GM20431 (cell line): ENCODE results near the gene BAZ1A.
"Not testable (repeated sequence)": the region's sequence is repeated elsewhere in the genome, so short reads cannot be mapped to it uniquely, and the experiment has no call there.

ENCODE experiments used
- in situ Hi-C: fragments of 300-500 bp; cut with MseI, MboI; formaldehyde crosslinking; loops from one replicate; pipeline ENCODE4 v1.15.0; 2020; ENCODE audit warnings: low sequenced_read_pairs; ENCODE audit not compliant: unreplicated experiment

BAZ1A gene

DNA sequence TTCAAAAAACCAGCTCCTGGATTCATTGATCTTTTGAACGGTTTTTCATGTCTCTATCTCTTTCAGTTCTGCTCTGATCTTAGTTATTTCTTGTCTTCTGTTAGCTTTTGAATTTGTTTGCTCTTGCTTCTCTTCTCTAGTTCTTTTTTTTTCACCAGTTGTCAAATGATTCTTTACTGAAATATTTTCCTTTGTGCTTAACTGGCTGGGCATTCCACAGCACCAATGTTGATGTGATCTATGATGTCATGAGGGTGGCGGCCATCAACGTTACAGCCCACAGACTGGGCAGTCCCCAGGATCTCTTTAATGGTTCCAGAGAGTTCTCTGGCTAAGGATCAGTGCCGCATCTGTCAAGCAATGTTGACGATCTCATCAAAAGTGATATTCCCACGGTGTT is 135.0 kb downstream of the BAZ1A start:
- in situ Hi-C loops, result not testable (repeated sequence)

GRCh38 chr14:34737079-34737478 is 138.1 kb downstream of the BAZ1A start:
- in situ Hi-C loops, result not testable (repeated sequence)

DNA sequence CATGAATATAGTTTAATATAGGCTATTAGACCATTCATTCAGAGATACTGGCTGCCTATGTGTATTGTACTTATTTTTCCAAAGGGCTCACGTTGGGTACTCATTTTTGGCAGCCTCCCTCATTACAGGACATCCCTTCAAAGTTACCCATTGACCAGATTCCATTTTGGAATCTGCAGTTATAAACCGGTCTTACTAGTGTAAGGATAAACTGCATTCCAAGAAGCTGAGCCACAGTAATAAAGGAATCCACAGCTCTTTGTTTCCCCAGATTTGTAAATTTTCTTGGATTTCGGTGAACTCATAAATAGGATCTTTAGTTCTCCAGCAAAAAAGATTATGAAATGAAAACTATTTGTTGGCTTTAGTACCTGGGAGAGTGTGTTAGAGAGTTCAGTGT is 141.9 kb downstream of the BAZ1A start:
- in situ Hi-C loops, result no loop called here

DNA sequence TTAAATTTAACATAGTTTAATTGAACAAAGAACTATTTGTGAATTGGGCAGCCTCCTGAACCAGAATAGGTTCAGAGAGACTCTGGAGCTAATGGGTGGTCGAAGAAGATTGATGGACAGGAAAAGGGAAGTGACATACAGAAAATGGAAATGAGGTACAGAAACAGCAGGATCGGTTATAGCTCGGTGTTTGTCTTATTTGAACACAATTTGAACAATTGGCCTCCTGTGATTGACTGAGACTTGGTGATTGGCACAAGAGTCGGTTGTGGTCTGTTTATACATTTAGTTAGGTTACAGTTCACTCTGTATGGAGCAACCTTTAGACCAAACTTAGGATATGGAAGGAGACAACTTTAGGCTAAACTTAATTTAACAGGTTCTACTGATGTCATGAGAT is 142.4 kb downstream of the BAZ1A start:
- in situ Hi-C loops, result no loop called here

GRCh38 chr14:34723867-34724266 is 151.3 kb downstream of the BAZ1A start:
- in situ Hi-C loops, result loop anchor here (10.0 kb wide), 1 partner anchor 59 kb away; no protein-coding TSS in a partner anchor

- in situ Hi-C loops, result loop anchor here (10.0 kb wide), 1 partner anchor 58 kb away; no protein-coding TSS in a partner anchor
These were observed 152.2 kb downstream of the BAZ1A start for GRCh38 chr14:34722723-34723545.

GRCh38 chr14:34721129-34721528 is 154.0 kb downstream of the BAZ1A start:
- in situ Hi-C loops, result loop anchor here (10.0 kb wide), 1 partner anchor 56 kb away; no protein-coding TSS in a partner anchor

DNA sequence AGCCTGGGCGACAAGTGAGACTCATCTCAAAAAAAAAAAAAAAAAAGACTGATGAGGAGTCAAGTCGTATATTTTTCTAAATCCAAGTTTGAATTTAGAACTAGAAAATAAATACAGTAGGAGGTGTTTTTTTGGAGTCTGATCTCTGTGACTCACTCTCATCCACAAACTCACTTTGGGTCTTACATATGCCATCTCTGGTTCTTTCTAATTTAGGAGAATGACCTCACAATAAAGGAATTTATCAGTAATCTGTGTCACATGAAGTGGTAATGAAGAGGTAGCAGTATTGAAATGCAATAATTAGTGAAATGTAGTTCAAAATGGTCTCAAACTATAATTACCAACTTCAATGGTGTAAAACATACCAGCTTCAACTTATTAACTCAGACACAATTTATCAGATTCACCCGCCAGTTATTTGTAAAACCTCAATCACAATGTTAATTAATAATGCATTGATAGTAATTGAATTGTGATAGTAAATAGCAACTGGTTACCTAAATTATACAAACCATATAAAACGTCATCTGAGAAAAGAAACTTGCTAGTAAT is 156.3 kb downstream of the BAZ1A start:
- in situ Hi-C loops, result no loop called here

DNA sequence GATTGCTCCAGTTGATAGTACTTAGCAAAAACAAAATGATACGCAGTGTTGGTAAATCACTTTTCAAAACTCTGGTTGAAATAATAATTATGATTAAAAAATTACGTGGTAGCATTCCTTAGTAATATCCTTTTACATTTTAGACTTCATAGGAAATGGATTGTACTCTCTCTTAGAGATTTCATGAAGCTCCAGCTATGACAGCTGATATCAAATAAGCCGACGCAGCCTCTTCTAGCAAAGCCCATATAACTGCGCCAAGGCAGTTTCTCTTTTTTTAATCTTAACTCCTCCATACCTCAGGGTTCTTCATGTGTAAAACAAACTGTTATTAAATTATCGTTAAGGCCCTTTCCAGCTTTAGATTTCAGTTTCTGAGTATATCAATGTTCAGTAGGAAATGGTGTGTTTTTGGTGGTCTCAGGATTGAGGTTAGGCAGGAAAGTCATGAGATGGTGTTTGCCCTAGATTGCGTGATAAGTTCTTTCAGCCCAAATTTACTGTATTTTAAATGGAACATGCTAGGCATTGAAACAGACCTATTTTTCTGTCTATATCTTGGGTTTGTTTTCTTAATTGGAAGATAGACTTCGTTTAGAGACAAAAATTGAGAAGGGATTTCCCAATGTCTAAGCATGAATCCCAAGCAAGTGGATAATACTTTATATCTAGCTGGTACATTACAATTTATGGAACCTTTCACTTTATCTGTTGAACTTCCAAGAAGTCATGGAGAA is 159.9 kb downstream of the BAZ1A start:
- in situ Hi-C loops, result no loop called here

GRCh38 chr14:34714320-34715126 is 160.6 kb downstream of the BAZ1A start, which contains the start of gene CFL2:
TSS of gene CFL2 (minus strand) at chr14:34714593. CDS start at chr14:34714540, 53 bp downstream.
- in situ Hi-C loops, result no loop called here

GRCh38 chr14:34713681-34714319 is 161.4 kb downstream of the BAZ1A start:
- in situ Hi-C loops, result no loop called here

- in situ Hi-C loops, result no loop called here
These were observed 162.0 kb downstream of the BAZ1A start for GRCh38 chr14:34713122-34713680.

GRCh38 chr14:34711796-34712712 is 163.1 kb downstream of the BAZ1A start:
- in situ Hi-C loops, result no loop called here

- in situ Hi-C loops, result no loop called here
These were observed 164.0 kb downstream of the BAZ1A start for GRCh38 chr14:34711169-34711568.

- in situ Hi-C loops, result no loop called here
These were observed 164.4 kb downstream of the BAZ1A start for GRCh38 chr14:34710744-34711143.

GRCh38 chr14:34710006-34710405 is 165.2 kb downstream of the BAZ1A start:
- in situ Hi-C loops, result no loop called here

DNA sequence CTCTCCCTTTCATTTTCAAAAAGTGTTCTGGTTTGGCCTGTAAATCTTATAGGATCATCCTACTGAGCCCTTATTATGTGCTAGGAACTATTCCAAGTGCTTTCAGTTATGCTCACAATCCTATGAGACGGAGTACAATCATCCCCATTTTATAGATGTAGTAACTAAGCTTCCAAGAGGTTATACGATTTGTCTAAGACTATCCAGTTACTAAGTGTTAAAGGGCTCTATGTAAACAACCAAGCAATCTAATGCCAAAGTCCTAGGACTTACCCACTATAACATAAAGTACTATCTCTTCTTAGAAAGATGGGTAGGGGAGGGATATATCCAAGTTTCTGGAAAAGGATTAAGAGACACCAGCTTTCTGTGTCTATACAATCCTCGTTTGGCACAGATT is 167.4 kb downstream of the BAZ1A start:
- in situ Hi-C loops, result no loop called here
